Ishikawa (cell line): ENCODE results near the gene PSMB11.

Source experiments
- CEBPB ChIP-seq: IDR thresholded peaks from 2 replicates; pipeline ENCODE4 v1.6.1; 2012
- CREB1 ChIP-seq: IDR thresholded peaks from 2 replicates; pipeline ENCODE4 v1.6.1; 2012; ENCODE audit warnings: low read depth
- EGR1 ChIP-seq: IDR thresholded peaks from 2 replicates; pipeline ENCODE4 v1.6.1; 2012
- EP300 ChIP-seq: IDR thresholded peaks from 2 replicates; pipeline ENCODE4 v1.6.1; 2012; ENCODE audit warnings: borderline replicate concordance
- FOXM1 ChIP-seq: IDR thresholded peaks from 2 replicates; pipeline ENCODE4 v1.6.1; 2012; ENCODE audit warnings: low read depth, borderline replicate concordance
- MAX ChIP-seq: IDR thresholded peaks from 2 replicates; pipeline ENCODE4 v1.6.1; 2012
- NFIC ChIP-seq: IDR thresholded peaks from 2 replicates; pipeline ENCODE4 v1.6.1; 2012
- RAD21 ChIP-seq: IDR thresholded peaks from 2 replicates; pipeline ENCODE4 v1.6.1; 2012; ENCODE audit warnings: low read depth
- REST ChIP-seq: IDR thresholded peaks from 2 replicates; pipeline ENCODE4 v1.6.1; 2012; ENCODE audit warnings: low read depth, mild to moderate bottlenecking
- TAF1 ChIP-seq: IDR thresholded peaks from 2 replicates; pipeline ENCODE4 v1.6.1; 2012; ENCODE audit warnings: low read depth, mild to moderate bottlenecking
- TCF12 ChIP-seq: IDR thresholded peaks from 2 replicates; pipeline ENCODE4 v1.6.1; 2012; ENCODE audit warnings: low read depth
- TEAD4 ChIP-seq: IDR thresholded peaks from 2 replicates; pipeline ENCODE4 v1.6.1; 2012
- USF1 ChIP-seq: IDR thresholded peaks from 2 replicates; pipeline ENCODE4 v1.6.1; 2012
- YY1 ChIP-seq: IDR thresholded peaks from 2 replicates; pipeline ENCODE4 v1.6.1; 2012; ENCODE audit warnings: low read depth
- ZBTB7A ChIP-seq: IDR thresholded peaks from 2 replicates; pipeline ENCODE4 v1.6.1; 2012; ENCODE audit warnings: low read depth

The PSMB11 gene

GRCh38 chr14:22997676-22998323, 44.2 kb upstream of the PSMB11 start:
- no peak for TF ChIP-seq MAX
- no peak for TF ChIP-seq EGR1
- no peak for TF ChIP-seq CEBPB
- TF ChIP-seq CREB1: no peak
- no peak for TF ChIP-seq USF1
- TF ChIP-seq EP300: no peak
- TF ChIP-seq TAF1: no peak
- TF ChIP-seq TCF12: no peak

- TF ChIP-seq TEAD4 (no peak), ZBTB7A (no peak), MAX (no peak), CREB1 (no peak), USF1 (no peak), FOXM1 (no peak), REST (no peak), YY1 (no peak), EP300 (no peak), EGR1 (no peak), CEBPB (no peak), NFIC (no peak)
These were observed 43.5 kb upstream of the PSMB11 start for GRCh38 chr14:22998329-22999012.

- TF ChIP-seq REST: no peak
- TF ChIP-seq MAX: no peak
- no peak for TF ChIP-seq RAD21
- no peak for TF ChIP-seq CEBPB
- no peak for TF ChIP-seq USF1
- no peak for TF ChIP-seq TCF12
- TF ChIP-seq EGR1: no peak
- TF ChIP-seq CREB1: no peak
- TF ChIP-seq TAF1: no peak
- TF ChIP-seq FOXM1: no peak
- no peak for TF ChIP-seq ZBTB7A
These were observed 41.2 kb upstream of the PSMB11 start for GRCh38 chr14:23000860-23001259.

GRCh38 chr14:23002592-23002991, 39.4 kb upstream of the PSMB11 start:
- TF ChIP-seq FOXM1: no peak
- TF ChIP-seq CEBPB: no peak
- TF ChIP-seq ZBTB7A: no peak
- TF ChIP-seq REST: no peak
- no peak for TF ChIP-seq NFIC
